K562 (cell line): ENCODE data around the gene ERN1.

Experiments used
- FOXJ3 ChIP-seq: sonication (generic); formaldehyde crosslinking; IDR thresholded peaks from 2 replicates; pipeline ENCODE4 v1.4.0; 2020; ENCODE audit warnings: mild to moderate bottlenecking, missing genetic modification reagents
- NFE2L1 ChIP-seq: fragments of 450-650 bp; IDR thresholded peaks from 2 replicates; pipeline ENCODE4 v1.6.1; 2016; ENCODE audit warnings: missing genetic modification characterization, low read depth, mild to moderate bottlenecking, missing compliant biosample characterization, moderate library complexity, borderline replicate concordance
- POLR2A ChIP-seq: fragments of 450-650 bp; conservative IDR thresholded peaks from 2 replicates; pipeline ENCODE4 v1.6.1; 2016
- TAF1 ChIP-seq: IDR thresholded peaks from 2 replicates; pipeline ENCODE4 v1.6.1; 2011; ENCODE audit warnings: mild to moderate bottlenecking, low read length, moderate library complexity; ENCODE audit not compliant: insufficient read depth, control insufficient read depth, severe bottlenecking; ENCODE audit errors: extremely low read depth
- TBP ChIP-seq: optimal IDR thresholded peaks from 2 replicates; pipeline ENCODE3; 2011; ENCODE audit warnings: low read depth, low read length, improper control_type of control experiment
- TCF7L2 ChIP-seq: fragments of 150-350 bp; IDR thresholded peaks from 2 replicates; pipeline ENCODE4 v1.6.1; 2016; ENCODE audit warnings: low read depth, mild to moderate bottlenecking, low read length, moderate library complexity
- TGIF2 ChIP-seq: sonication (generic); formaldehyde crosslinking; IDR thresholded peaks from 2 replicates; pipeline ENCODE4 v1.8.1; 2022; ENCODE audit warnings: mild to moderate bottlenecking, missing genetic modification reagents, moderate library complexity
- USF1 ChIP-seq: sonication (generic); formaldehyde crosslinking; IDR thresholded peaks from 2 replicates; pipeline ENCODE4 v1.9.0; 2022; ENCODE audit warnings: mild to moderate bottlenecking, missing genetic modification reagents
- YY1 ChIP-seq, 3 experiments: IDR thresholded peaks; 2 replicates each; pipeline ENCODE4 v1.6.1; 2011; ENCODE audit warnings: low read length in 2 of 3, mild to moderate bottlenecking in 2 of 3, moderate library complexity in 2 of 3, borderline replicate concordance in 1 of 3, control low read depth in 1 of 3, low read depth in 1 of 3; ENCODE audit not compliant: insufficient read depth in 3 of 3, insufficient replicate concordance in 2 of 3, control insufficient read depth in 1 of 3, insufficient read length in 1 of 3; ENCODE audit errors: extremely low read depth in 1 of 3
- ZKSCAN8 ChIP-seq: fragments of 200-800 bp; sonication (Bioruptor generic); IDR thresholded peaks from 2 replicates; pipeline ENCODE4 v1.6.1; 2016; ENCODE audit warnings: missing genetic modification characterization, missing compliant biosample characterization
- ZNF263 ChIP-seq: sonication (generic); formaldehyde crosslinking; IDR thresholded peaks from 2 replicates; pipeline ENCODE4 v1.8.0; 2022; ENCODE audit warnings: mild to moderate bottlenecking, missing genetic modification reagents, borderline replicate concordance

- TF ChIP-seq NFE2L1: no peak
- no peak for TF ChIP-seq FOXJ3
- TF ChIP-seq POLR2A: no peak
- TF ChIP-seq ZKSCAN8: no peak
- TF ChIP-seq TGIF2: no peak
- no peak for TF ChIP-seq ZNF263 (CRISPR knock-in tag)
- no peak for TF ChIP-seq TBP
- no peak for TF ChIP-seq TCF7L2
- TF ChIP-seq TAF1: no peak
- no peak for TF ChIP-seq YY1 (IDR thresholded peaks at IDR 0.05; ENCODE audit: borderline replicate concordance in 1 of 3, control insufficient read depth in 1 of 3, extremely low read depth in 1 of 3, insufficient read depth in 3 of 3, insufficient read length in 1 of 3, insufficient replicate concordance in 2 of 3, low read depth in 1 of 3, low read length in 2 of 3)
- no peak for TF ChIP-seq USF1 (CRISPR knock-in tag)
Observed at GRCh38 chr17:64091571-64091970, 38.4 kb downstream of the ERN1 start.
